HepG2 (cell line): ENCODE results near the gene HDHD3. TPM values are rescaled to one million over a fixed set of nuclear protein-coding genes. Genes with fewer than 3 reads are reported as not detected.

ENCODE experiments used
- AGO1 ChIP-seq: fragments of 200-400 bp; formaldehyde crosslinking; IDR thresholded peaks from 2 replicates; pipeline ENCODE4 v1.6.1; 2017; ENCODE audit warnings: mild to moderate bottlenecking, low read depth, low read length, moderate library complexity; ENCODE audit not compliant: poor library complexity, severe bottlenecking
- CREB1 ChIP-seq, 2 experiments: fragments of 450-650 bp in 1 of 2; IDR thresholded peaks; 2 replicates each; pipeline ENCODE4 v1.6.1; 2016 to 2017; ENCODE audit warnings: control low read depth in 1 of 2, mild to moderate bottlenecking in 1 of 2, missing compliant biosample characterization in 1 of 2, missing genetic modification characterization in 1 of 2
- DMAP1 ChIP-seq: IDR thresholded peaks from 2 replicates; pipeline ENCODE4 v1.6.1; 2016
- ERF ChIP-seq: IDR thresholded peaks from 2 replicates; pipeline ENCODE4 v1.6.1; 2018; ENCODE audit warnings: missing biosample characterization, missing genetic modification reagents
- FOXO4 ChIP-seq: sonication (generic); formaldehyde crosslinking; conservative IDR thresholded peaks from 2 replicates; pipeline ENCODE4 v1.8.1; 2023; ENCODE audit warnings: missing genetic modification reagents
- GPN1 ChIP-seq: sonication (generic); formaldehyde crosslinking; IDR thresholded peaks from 2 replicates; pipeline ENCODE4 v1.5.1; 2020; ENCODE audit warnings: missing genetic modification reagents, borderline replicate concordance
- HCFC1 ChIP-seq: fragments of 150-350 bp; IDR thresholded peaks from 2 replicates; pipeline ENCODE4 v1.6.1; 2014; ENCODE audit warnings: low read depth, low read length
- HNRNPUL1 ChIP-seq: fragments of 200-400 bp; formaldehyde crosslinking; IDR thresholded peaks from 2 replicates; pipeline ENCODE4 v1.6.1; 2017; ENCODE audit warnings: low read depth, mild to moderate bottlenecking, low read length, moderate library complexity
- ISX ChIP-seq: sonication (generic); formaldehyde crosslinking; conservative IDR thresholded peaks from 2 replicates; pipeline ENCODE4 v1.5.0; 2020; ENCODE audit warnings: missing genetic modification reagents
- MIER3 ChIP-seq: IDR thresholded peaks from 2 replicates; pipeline ENCODE4 v1.6.1; 2016; ENCODE audit warnings: missing compliant biosample characterization, borderline replicate concordance
- NFATC3 ChIP-seq: sonication (generic); formaldehyde crosslinking; IDR thresholded peaks from 2 replicates; pipeline ENCODE4 v1.5.1; 2020; ENCODE audit warnings: mild to moderate bottlenecking, missing genetic modification reagents
- NFIC ChIP-seq: IDR thresholded peaks from 2 replicates; pipeline ENCODE4 v1.6.1; 2012; ENCODE audit warnings: mild to moderate bottlenecking, low read length, inconsistent platforms
- NR2F6 ChIP-seq, 2 experiments: IDR thresholded peaks; 2 replicates each; pipeline ENCODE4 v1.6.1; 2016; ENCODE audit warnings: antibody characterized with exemption in 1 of 2, mild to moderate bottlenecking in 1 of 2
- PAWR ChIP-seq: sonication (generic); formaldehyde crosslinking; IDR thresholded peaks from 2 replicates; pipeline ENCODE4 v1.4.0; 2020; ENCODE audit warnings: missing genetic modification reagents, mild to moderate bottlenecking, borderline replicate concordance
- PAX8 ChIP-seq: sonication (generic); formaldehyde crosslinking; IDR thresholded peaks from 2 replicates; pipeline ENCODE4 v1.8.0; 2022; ENCODE audit warnings: mild to moderate bottlenecking, missing genetic modification reagents, borderline replicate concordance
- RAD21 ChIP-seq: fragments of 450-650 bp; formaldehyde crosslinking; IDR thresholded peaks from 2 replicates; pipeline ENCODE4 v1.5.0; 2020; ENCODE audit warnings: mild to moderate bottlenecking
- RNF2 ChIP-seq: fragments of 450-650 bp; conservative IDR thresholded peaks from 2 replicates; pipeline ENCODE4 v1.6.1; 2016; ENCODE audit warnings: low read depth
- SKI ChIP-seq: fragments of 450-650 bp; IDR thresholded peaks from one replicate; pipeline ENCODE4 v1.6.1; 2018; ENCODE audit warnings: mild to moderate bottlenecking; ENCODE audit not compliant: partially characterized antibody
- SMAD1 ChIP-seq: sonication (generic); formaldehyde crosslinking; IDR thresholded peaks from 2 replicates; pipeline ENCODE4 v1.4.0; 2020; ENCODE audit warnings: missing genetic modification reagents, low read depth, mild to moderate bottlenecking, borderline replicate concordance
- SMAD3 ChIP-seq: sonication (generic); formaldehyde crosslinking; IDR thresholded peaks from 2 replicates; pipeline ENCODE4 v1.4.0; 2020; ENCODE audit warnings: missing genetic modification reagents
- SOX5 ChIP-seq: IDR thresholded peaks from 2 replicates; pipeline ENCODE4 v1.6.1; 2016; ENCODE audit warnings: borderline replicate concordance
- SP2 ChIP-seq: sonication (generic); formaldehyde crosslinking; IDR thresholded peaks from 2 replicates; pipeline ENCODE4 v1.5.1; 2020; ENCODE audit warnings: mild to moderate bottlenecking, missing genetic modification reagents
- TBX2 ChIP-seq: sonication (generic); formaldehyde crosslinking; IDR thresholded peaks from 2 replicates; pipeline ENCODE4 v1.5.0; 2020; ENCODE audit warnings: missing genetic modification reagents, mild to moderate bottlenecking, borderline replicate concordance
- TCF12 ChIP-seq, 2 experiments: fragments of 450-650 bp in 1 of 2; sonication (generic) in 1 of 2; formaldehyde crosslinking in 1 of 2; IDR thresholded peaks; 2 replicates each; pipeline versions ENCODE4 v1.6.1 to v1.8.0; 2017 to 2022; ENCODE audit warnings: antibody characterized with exemption in 1 of 2, mild to moderate bottlenecking in 1 of 2, missing genetic modification reagents in 1 of 2, moderate library complexity in 1 of 2
- ZBTB7A ChIP-seq: sonication (generic); formaldehyde crosslinking; IDR thresholded peaks from 2 replicates; pipeline ENCODE4 v1.8.0; 2022; ENCODE audit warnings: mild to moderate bottlenecking, missing genetic modification reagents
- ZFP82 ChIP-seq: sonication (generic); formaldehyde crosslinking; IDR thresholded peaks from 2 replicates; pipeline ENCODE4 v1.5.1; 2020; ENCODE audit warnings: mild to moderate bottlenecking, missing genetic modification reagents, borderline replicate concordance
- ZFYVE20 ChIP-seq: sonication (generic); formaldehyde crosslinking; IDR thresholded peaks from 2 replicates; pipeline ENCODE4 v1.8.0; 2023; ENCODE audit warnings: low read depth, mild to moderate bottlenecking, moderate library complexity, missing genetic modification reagents, borderline replicate concordance
- ZNF121 ChIP-seq: sonication (generic); formaldehyde crosslinking; IDR thresholded peaks from 2 replicates; pipeline ENCODE4 v1.5.0; 2020; ENCODE audit warnings: mild to moderate bottlenecking, missing genetic modification reagents
- ZNF138 ChIP-seq: sonication (generic); formaldehyde crosslinking; IDR thresholded peaks from 2 replicates; pipeline ENCODE4 v1.5.0; 2020; ENCODE audit warnings: mild to moderate bottlenecking, low read depth, missing genetic modification reagents
- ZNF674 ChIP-seq: sonication (generic); formaldehyde crosslinking; IDR thresholded peaks from 2 replicates; pipeline ENCODE4 v1.5.0; 2020; ENCODE audit warnings: low read depth, mild to moderate bottlenecking, missing genetic modification reagents
- ZNF75D ChIP-seq: sonication (generic); formaldehyde crosslinking; IDR thresholded peaks from 2 replicates; pipeline ENCODE4 v1.8.1; 2023; ENCODE audit warnings: missing genetic modification reagents, mild to moderate bottlenecking, borderline replicate concordance
- ZSCAN21 ChIP-seq: sonication (generic); formaldehyde crosslinking; IDR thresholded peaks from 2 replicates; pipeline ENCODE4 v1.8.0; 2022; ENCODE audit warnings: mild to moderate bottlenecking, missing genetic modification reagents, moderate library complexity, borderline replicate concordance
- polyA plus RNA-seq, 8 experiments: library from polyadenylated mRNA; depleted of rRNA in 3 of 8; stranded (reverse) in 7 of 8; unstranded in 1 of 8; fragments of >200 nt; fragmentation: Illumina TruSeq in 4 of 8; extraction: Trizol in 4 of 8; gene quantifications; 2 replicates each; pipeline versions ENCODE4 v1.2.1 to v1.2.3, GENCODE V29; 2011 to 2016; ENCODE audit warnings: low read depth in 4 of 8, missing spikeins in 1 of 8, mixed read lengths in 1 of 8; ENCODE audit not compliant: insufficient read depth in 1 of 8
- total RNA-seq, 5 experiments: library from RNA; depleted of rRNA; stranded (reverse); fragments of >200 nt; fragmentation: Illumina TruSeq; extraction: Trizol; gene quantifications; 2 replicates each; pipeline ENCODE4 v1.2.3, GENCODE V29; 2016; ENCODE audit warnings: low read depth in 1 of 5

Gene HDHD3
- total and polyA plus RNA-seq, 2 of the 13 experiments (the other 11 are each of a cell fraction or from before 2014, with no cell fraction given), result 23.1 to 38.5 TPM

- TF ChIP-seq NR2F6 (IDR thresholded peaks at IDR 0.05), result peak; percentile 82
- TF ChIP-seq NR2F6 (CRISPR knock-in tag; IDR thresholded peaks at IDR 0.05), result peak; percentile 84
- 0 out of 2 replicates have a peak, but pooled peaks have one; percentile 29 for TF ChIP-seq RAD21
- no peak for TF ChIP-seq SMAD3 (CRISPR knock-in tag)
- TF ChIP-seq ZNF138 (CRISPR knock-in tag), result no peak
- TF ChIP-seq SOX5 (CRISPR knock-in tag), result peak; percentile 74; the same call in 1 of the 2 replicates
- TF ChIP-seq ZFP82 (CRISPR knock-in tag), result no peak
- TF ChIP-seq RNF2, result no peak
- TF ChIP-seq PAX8 (CRISPR knock-in tag), result no peak
- no peak for TF ChIP-seq SP2
- TF ChIP-seq AGO1, result no peak
- TF ChIP-seq PAWR (CRISPR knock-in tag), result no peak
- TF ChIP-seq SKI, result peak; percentile 48
- peak; percentile 85 for TF ChIP-seq NFIC
- TF ChIP-seq ZFYVE20 (CRISPR knock-in tag), result no peak
- TF ChIP-seq ZNF121, result no peak
- TF ChIP-seq ZNF674 (CRISPR knock-in tag), result no peak
- no peak for TF ChIP-seq FOXO4 (CRISPR knock-in tag)
- no peak for TF ChIP-seq CREB1 (IDR thresholded peaks at IDR 0.05)
- TF ChIP-seq CREB1 (CRISPR knock-in tag; IDR thresholded peaks at IDR 0.05), result peak; percentile 59; the same call in 1 of the 2 replicates
- TF ChIP-seq TCF12 (IDR thresholded peaks at IDR 0.05), result no peak
- TF ChIP-seq TCF12 (CRISPR knock-in tag; IDR thresholded peaks at IDR 0.05), result peak; percentile 61; the same call in 1 of the 2 replicates
- no peak for TF ChIP-seq ZSCAN21 (CRISPR knock-in tag)
- no peak for TF ChIP-seq ZNF75D
- TF ChIP-seq ERF (CRISPR knock-in tag), result peak; percentile 32; the same call in 1 of the 2 replicates
- no peak; the same call in 1 of the 2 replicates for TF ChIP-seq SMAD1 (CRISPR knock-in tag)
- TF ChIP-seq NFATC3 (CRISPR knock-in tag), result no peak
- TF ChIP-seq TBX2 (CRISPR knock-in tag), result peak; percentile 76; the same call in 1 of the 2 replicates
- TF ChIP-seq MIER3 (CRISPR knock-in tag), result no peak; the same call in 1 of the 2 replicates
- no peak for TF ChIP-seq ISX
- TF ChIP-seq HCFC1, result no peak
- no peak for TF ChIP-seq ZBTB7A (CRISPR knock-in tag)
- TF ChIP-seq DMAP1 (CRISPR knock-in tag), result peak; percentile 72; the same call in 1 of the 2 replicates
- no peak for TF ChIP-seq GPN1
- TF ChIP-seq HNRNPUL1, result no peak
Observed at GRCh38 chr9:113387560-113388230, 10.9 kb upstream of the HDHD3 start (continued).
